ENCODE results near the gene PRDM4.
"Not testable (repeated sequence)": the region's sequence is repeated elsewhere in the genome, so short reads cannot be mapped to it uniquely, and the experiment has no call there.

Gene PRDM4

DNA sequence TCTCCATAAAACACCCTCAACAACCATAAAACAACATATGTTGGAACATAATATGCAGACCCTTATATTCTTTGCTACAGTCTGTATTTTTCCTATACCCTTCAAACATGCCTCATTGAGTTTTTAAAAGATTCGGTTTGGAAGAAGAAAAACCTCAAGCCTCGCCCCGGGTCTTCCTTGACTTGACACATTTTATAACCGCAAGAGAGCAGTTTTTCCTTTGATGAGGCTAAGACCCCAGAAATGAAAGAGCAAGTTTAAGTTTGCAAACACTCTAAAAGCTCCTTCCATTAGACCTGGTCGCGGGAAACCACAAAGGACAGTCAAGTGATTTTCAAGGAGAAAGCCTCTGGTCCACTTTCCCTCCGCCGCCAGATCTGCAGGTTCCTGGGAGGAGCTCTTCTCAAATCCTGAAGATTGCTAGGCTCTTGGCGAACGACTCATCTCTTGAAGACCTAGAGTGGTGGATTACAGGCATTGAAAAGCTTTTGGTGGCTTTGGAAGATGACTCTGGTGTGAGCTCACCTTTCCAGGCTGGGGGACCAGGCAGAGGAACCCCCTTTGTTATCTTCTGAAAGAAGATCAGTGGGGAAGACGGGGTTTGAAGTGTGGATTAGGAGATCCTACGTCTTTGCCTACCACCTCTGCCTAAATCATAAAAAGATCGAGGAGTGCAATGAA, 13.6 kb upstream of the PRDM4 start, which contains the start of gene ASCL4:
ASCL4 (plus strand) TSS at position 356 of the 681 bp plus-strand sequence. CDS start 515 bp downstream, outside the sequence.
- no peak for DNase-seq

DNA sequence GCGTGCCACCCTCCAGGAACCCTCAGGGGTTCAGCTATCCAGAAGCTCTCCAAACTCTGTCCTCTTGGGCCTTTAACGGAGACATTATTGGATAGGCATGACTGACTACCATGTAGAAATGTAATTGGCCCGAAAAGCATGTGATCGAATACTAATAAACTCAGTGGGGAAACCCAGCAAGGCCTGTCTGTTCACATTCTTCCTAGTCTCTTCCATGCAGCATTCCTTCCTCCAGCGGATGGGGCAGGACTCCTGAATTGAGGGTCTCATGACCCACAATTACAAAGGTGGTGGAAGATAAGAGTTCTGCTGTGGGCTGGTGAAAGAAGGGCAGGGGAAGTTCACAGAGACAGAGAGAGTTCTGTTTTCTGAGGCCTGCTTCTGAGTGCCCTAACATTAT, 6.5 kb upstream of the PRDM4 start:
- DNase-seq = no peak

DNA sequence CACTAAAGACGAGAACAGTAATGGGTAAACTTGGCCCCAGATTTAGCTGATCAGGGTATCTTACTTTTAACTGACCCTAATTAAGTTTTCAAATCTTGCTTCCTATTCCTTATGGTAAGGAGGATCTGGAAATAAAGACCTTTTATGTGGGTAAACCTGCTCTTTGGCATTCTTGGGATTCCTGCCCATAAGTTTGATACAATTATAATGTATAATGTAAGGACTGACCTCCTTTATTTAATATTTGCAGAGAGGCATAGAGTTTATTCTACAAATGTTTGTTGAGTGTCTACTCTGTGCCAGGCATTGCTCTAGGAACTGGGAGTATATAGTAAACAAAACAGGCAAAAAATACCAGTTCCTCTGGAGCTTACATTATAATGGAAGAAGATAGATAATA, 4.4 kb upstream of the PRDM4 start:
- DNase-seq = no peak

- no peak for DNase-seq
Measured at GRCh38 chr12:107764626-107765025, 3.7 kb upstream of the PRDM4 start.

DNA sequence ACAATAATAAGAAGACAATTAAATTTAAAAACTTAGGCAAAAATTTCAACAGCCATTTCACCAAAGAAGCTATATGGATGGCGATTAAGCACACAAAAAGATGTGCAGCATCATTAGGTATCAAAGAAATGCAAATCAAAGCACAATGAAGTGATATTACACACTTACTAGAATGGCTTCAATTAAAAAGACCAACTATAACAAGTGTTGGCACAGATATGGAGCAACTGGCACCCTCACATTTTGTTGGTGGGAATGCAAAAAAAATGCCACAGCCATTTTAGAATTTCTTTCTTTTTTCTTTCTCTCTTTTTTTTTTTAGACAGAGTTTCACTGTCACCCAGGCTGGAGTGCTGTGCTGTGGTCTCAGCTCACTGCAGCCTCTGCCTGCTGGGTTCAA, 1.9 kb upstream of the PRDM4 start:
- DNase-seq = no peak

GRCh38 chr12:107761502-107761904, 566 bp upstream of the PRDM4 start:
- DNase-seq = no peak

GRCh38 chr12:107760207-107760808, 629 bp downstream of the PRDM4 start:
- DNase-seq = no peak

GRCh38 chr12:107759410-107759809, 1.5 kb downstream of the PRDM4 start:
- peak; percentile 88 for DNase-seq

DNA sequence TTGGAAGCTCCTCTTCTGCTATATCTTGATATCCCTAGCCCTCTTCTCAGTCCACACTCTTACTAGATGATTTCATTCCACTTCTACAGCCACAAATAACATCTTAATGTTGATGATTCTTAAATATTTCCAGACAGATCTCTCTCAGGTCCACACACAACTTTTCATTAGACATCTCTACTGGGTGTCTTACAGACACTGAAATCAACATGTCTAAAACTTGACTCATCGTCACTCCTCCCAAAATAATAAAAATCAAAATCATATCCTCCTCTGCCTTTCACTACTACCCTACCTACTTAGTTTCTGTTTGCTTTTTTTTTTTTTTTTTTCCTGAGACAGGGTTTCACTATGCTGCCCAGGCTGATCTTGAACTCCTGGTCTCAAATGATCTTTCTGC, 11.9 kb downstream of the PRDM4 start:
- peak; percentile 64 for DNase-seq

- DNase-seq = peak; percentile 86
Measured at GRCh38 chr12:107748472-107748871, 12.5 kb downstream of the PRDM4 start.

DNA sequence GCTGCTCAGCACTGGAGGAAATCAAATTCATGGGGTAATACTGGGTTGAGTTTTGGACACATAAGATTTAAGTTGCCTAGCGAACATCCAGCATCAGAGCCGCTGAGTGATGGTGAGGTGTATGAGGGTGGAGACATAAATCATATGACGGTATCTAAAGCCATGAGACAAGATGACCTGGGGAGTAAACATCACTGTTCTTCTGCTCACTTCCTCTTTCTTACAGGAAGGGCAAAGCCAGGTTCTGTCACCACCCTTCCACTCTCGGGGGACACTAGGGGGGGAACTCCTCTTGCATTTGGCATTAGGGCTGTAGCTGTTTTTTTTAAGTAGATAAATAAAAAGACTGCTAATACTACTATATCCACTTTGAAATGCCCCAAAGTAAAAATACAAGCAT, 24.0 kb downstream of the PRDM4 start:
- no peak for DNase-seq

GRCh38 chr12:107735763-107736162, 25.2 kb downstream of the PRDM4 start:
- DNase-seq = no peak

DNA sequence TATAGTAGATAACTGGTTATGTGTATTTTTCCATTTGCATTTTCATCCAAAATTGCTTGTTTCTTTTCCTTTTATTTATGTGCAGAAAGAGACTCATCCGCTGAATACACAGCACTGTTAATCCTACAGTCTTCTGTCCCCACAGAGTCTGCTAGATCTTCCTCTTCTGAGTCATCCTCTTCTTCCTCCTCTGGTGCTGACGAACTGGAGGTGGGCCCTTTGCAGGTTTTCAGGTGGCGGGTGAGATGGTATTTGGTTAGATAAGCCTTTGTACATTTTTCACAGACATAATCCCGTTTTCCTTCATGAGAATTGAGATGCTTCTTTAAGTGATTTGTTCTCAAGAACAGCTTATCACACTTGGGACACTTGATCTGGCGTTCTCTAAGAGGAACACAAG, 26.8 kb downstream of the PRDM4 start:
- DNase-seq = no peak

DNA sequence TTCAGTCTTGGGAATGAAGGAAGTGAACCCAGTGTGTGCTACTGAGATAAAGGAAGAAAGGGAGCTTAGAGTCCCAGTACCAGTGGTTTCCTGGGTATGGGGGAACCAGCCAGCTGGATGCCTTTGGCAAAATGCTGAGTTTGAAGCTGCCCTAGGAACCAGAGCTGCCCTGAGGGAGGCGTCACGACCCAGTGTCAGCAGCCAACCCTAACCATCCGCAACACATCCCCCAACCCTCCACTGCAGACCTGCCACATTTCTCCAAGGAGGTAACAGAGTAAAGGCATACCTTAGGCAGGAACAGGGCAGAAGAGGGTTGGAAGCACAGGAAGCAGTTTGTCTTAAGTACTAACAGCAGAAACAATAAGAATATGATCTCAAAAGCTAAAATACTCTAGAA, 28.6 kb downstream of the PRDM4 start:
- no peak for DNase-seq

- no peak for DNase-seq
Measured at GRCh38 chr12:107731366-107731765, 29.6 kb downstream of the PRDM4 start.

- no peak for DNase-seq
Measured at GRCh38 chr12:107730618-107731341, 30.2 kb downstream of the PRDM4 start.

- DNase-seq = not testable (repeated sequence)
Measured at GRCh38 chr12:107727742-107728141, 33.2 kb downstream of the PRDM4 start.

DNA sequence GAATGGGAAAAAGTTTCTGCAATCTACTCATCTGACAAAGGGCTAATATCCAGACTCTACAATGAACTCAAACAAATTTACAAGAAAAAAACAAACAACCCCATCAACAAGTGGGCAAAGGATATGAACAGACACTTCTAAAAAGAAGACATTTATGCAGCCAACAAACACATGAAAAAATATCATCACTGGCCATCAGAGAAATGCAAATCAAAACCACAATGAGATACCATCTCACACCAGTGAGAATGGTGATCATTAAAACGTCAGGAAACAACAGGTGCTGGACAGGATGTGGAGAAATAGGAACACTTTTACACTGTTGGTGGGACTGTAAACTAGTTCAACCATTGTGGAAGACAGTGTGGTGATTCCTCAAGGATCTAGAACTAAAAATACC, 33.6 kb downstream of the PRDM4 start:
- not testable (repeated sequence) for DNase-seq

DNA sequence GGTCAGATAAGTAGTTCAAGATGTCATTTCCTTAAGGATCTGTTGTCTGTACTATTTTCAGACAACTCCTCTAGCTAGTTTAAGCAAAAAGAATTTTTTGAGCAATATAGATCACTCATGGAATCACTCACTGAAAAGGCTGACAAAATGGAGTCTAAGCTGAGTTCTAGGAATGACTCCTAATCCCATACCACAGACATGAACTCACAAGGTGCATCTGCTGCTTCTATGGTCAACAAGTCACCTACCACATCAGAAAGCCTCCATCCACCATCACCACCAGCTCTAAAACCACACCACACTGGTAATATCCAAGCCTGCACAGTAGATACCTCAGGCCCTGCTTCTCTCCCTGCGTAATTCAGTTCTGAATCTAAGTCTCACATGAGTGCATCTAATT, 42.3 kb downstream of the PRDM4 start:
- no peak for DNase-seq

DNA sequence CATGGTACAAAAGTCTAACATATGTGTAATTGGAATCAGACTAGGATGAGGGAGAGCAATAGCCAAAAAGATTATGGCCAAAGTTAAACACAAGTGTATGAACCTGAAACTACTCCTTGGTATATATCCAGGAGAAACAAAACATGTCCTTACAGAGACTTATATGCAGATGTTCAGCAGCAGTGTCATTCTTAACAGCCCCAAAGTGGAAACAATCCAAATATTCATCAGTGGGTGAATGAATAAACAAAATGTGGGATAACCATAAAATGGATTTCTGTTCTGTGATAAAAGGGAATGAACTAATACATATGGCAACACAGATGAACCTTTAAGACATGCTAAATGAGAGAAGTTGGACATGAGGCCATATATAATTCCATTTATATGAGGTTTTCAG, 45.2 kb downstream of the PRDM4 start:
- DNase-seq = no peak

DNA sequence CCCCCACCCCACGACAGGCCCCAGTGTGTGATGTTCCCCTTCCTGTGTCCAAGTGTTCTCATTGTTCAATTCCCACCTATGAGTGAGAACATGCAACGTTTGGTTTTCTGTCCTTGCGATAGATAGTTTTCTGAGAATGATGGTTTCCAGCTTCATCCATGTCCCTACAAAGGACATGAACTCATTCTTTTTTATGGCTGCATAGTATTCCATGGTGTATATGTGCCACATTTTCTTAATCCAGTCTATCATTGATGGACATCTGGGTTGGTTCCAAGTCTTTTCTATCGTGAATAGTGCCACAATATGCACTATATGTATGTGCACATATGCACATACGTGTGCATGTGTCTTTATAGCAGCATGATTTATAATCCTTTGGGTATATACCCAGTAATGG, 55.4 kb downstream of the PRDM4 start:
- not testable (repeated sequence) for DNase-seq

- no peak for DNase-seq
Measured at GRCh38 chr12:107704041-107704440, 56.9 kb downstream of the PRDM4 start.

DNA sequence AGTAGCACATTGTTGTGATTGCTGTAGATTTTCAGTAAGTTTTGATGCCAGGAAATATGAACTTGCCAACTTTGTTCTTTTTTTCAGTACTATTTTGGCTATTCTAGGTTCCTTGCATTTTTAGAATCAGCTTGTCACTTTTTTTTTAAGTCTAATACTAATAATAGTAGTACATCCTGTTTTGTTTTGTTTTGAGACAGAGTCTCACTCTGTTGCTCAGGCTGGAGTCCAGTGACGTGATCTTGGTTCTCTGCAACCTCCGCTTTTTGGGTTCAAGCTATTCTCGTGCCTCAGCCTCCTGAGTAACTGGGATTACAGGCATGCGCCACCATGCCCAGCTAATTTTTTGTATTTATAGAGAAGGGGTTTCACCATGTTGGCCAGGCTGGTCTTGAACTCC, 58.8 kb downstream of the PRDM4 start:
- DNase-seq = no peak

DNA sequence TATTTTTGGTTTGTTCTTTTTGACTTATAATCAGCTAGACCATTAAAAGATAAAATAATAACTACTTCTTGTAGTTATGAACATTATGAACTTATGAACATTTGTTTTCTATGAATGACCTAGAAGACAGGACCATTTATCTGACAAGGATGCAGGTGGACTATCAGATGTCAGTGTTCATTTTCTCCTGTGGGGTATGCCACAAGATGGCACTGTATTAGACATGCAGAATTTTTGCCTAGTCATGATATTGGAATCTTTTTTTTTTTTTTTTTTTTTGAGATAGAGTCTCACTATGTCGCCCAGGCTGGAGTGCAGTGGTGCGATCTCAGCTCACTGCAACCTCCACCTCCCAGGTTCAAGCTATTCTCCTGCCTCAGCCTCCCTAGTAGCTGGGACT, 65.2 kb downstream of the PRDM4 start:
- DNase-seq = peak; percentile 10
